ENCODE data around the gene PALM.

Gene PALM

GRCh38 chr19:788983-789700 lies 80.4 kb downstream of the PALM start:
- no peak for TF ChIP-seq ARNT (IDR thresholded peaks at IDR 0.05)
- TF ChIP-seq PKNOX1 (IDR thresholded peaks at IDR 0.05): no peak
- no peak for TF ChIP-seq FOXA1 (IDR thresholded peaks at IDR 0.05)
- ChIA-PET CTCF (interaction anchor here (0.6 to 0.9 kb wide), 2 partner anchors 212 to 227 kb away, joined by 3 to 5 read pairs; no protein-coding TSS in a partner anchor), POLR2A (interaction anchor here (1.0 to 1.4 kb wide), 5 partner anchors 10 to 480 kb away, joined by 3 to 8 read pairs (median 4); partner anchors contain the start of genes ABCA7, CIRBP and CNN2)
- DNase-seq (ENCODE audit: extremely low spot score): no peak

DNA sequence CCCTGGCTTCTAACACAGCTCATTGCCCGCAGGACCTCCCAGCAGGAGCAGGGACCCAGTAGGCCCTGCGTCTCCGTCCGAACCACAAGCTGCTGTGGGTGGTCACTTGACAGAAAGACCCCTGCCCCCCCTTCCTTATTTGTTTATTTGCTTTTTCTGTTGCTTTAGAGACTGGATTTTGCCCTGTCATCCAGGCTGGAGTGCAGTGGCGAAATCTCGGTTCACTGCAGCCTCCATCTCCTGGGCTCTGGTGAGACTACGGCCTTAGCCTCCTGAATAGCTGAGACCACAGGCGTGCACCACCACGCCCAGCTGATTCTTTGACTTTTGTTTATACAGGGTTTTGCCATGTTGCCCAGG lies 80.9 kb downstream of the PALM start:
- CTCF ChIA-PET: interaction anchor here (0.6 to 0.9 kb wide), 2 partner anchors 212 to 227 kb away, joined by 3 to 5 read pairs; no protein-coding TSS in a partner anchor
- TF ChIP-seq L3MBTL2 (conservative IDR thresholded peaks at IDR 0.05) (no peak), BHLHE40 (IDR thresholded peaks at IDR 0.05; ENCODE audit: borderline replicate concordance) (no peak), NFRKB (IDR thresholded peaks at IDR 0.05) (no peak), HDGF (IDR thresholded peaks at IDR 0.05; ENCODE audit: borderline replicate concordance) (no peak), SP1 (IDR thresholded peaks at IDR 0.05) (no peak), CTBP1 (IDR thresholded peaks at IDR 0.05; ENCODE audit: borderline replicate concordance) (no peak), ZNF384 (IDR thresholded peaks at IDR 0.05) (no peak), PKNOX1 (IDR thresholded peaks at IDR 0.05) (no peak), FOXA1 (IDR thresholded peaks at IDR 0.05) (no peak), FOXK2 (IDR thresholded peaks at IDR 0.05) (no peak), LEF1 (IDR thresholded peaks at IDR 0.05; ENCODE audit: borderline replicate concordance) (no peak), ARNT (IDR thresholded peaks at IDR 0.05) (no peak), ELF4 (IDR thresholded peaks at IDR 0.05) (no peak), FOXM1 (IDR thresholded peaks at IDR 0.05; ENCODE audit: borderline replicate concordance) (no peak), SUZ12 (IDR thresholded peaks at IDR 0.05) (no peak)
- POLR2A ChIA-PET: interaction anchor here (1.0 to 1.4 kb wide), 5 partner anchors 9 to 479 kb away, joined by 3 to 8 read pairs (median 4); partner anchors contain the start of genes ABCA7, CIRBP and CNN2
- DNase-seq (ENCODE audit: extremely low spot score): no peak

GRCh38 chr19:791007-791566 lies 82.4 kb downstream of the PALM start:
- no peak for TF ChIP-seq SUZ12 (IDR thresholded peaks at IDR 0.05)
- DNase-seq (ENCODE audit: extremely low spot score): no peak
- CTCF ChIA-PET: no interaction called here
- POLR2A ChIA-PET: no interaction called here

DNA sequence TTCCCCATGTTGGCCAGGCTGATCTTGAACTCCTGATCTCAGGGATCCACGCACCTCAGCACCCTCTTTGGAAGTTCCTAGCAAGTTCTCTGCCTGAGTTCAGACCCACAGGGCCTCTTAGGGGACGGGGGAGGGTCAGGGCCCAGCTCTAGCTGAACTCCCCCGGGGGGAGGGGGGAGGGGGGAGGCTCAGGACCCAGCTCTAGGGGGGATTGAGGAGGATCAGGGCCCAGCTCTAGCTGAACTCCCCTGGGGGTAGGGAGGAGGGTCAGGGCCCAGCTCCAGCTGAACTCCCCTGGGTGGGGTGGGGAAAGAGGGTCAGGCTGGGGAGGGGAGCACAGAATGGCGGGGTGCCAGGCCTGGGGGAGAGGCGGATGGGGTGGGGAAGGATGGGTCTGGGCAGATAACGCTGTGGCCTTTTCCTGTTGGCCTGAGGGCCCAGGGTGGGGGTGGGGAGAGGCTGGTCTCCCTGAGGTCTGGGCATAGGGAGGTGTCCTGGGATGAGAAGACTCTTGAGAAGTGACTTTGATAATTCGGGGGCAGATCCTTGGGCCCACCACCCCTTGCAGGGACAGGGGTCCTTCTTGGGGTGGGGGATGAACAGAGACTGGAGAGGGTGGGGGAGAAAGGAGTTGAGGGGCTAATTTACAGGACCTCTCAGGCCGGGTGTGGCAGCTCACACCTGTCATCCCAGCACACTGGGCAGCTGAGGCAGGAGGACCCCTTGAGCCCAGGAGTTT lies 83.0 kb downstream of the PALM start:
- no peak for DNase-seq (ENCODE audit: extremely low spot score)
- TF ChIP-seq ZNF384 (IDR thresholded peaks at IDR 0.05) (no peak), TARDBP (IDR thresholded peaks at IDR 0.05) (no peak), NFRKB (IDR thresholded peaks at IDR 0.05) (no peak), FOXM1 (IDR thresholded peaks at IDR 0.05; ENCODE audit: borderline replicate concordance) (no peak), SP1 (IDR thresholded peaks at IDR 0.05) (no peak), SUZ12 (IDR thresholded peaks at IDR 0.05) (no peak), BHLHE40 (IDR thresholded peaks at IDR 0.05; ENCODE audit: borderline replicate concordance) (no peak), PKNOX1 (IDR thresholded peaks at IDR 0.05) (no peak), ELF4 (IDR thresholded peaks at IDR 0.05) (no peak), ARNT (IDR thresholded peaks at IDR 0.05) (no peak), L3MBTL2 (conservative IDR thresholded peaks at IDR 0.05) (no peak), FOXA1 (IDR thresholded peaks at IDR 0.05) (no peak), FOXK2 (IDR thresholded peaks at IDR 0.05) (no peak), CTBP1 (IDR thresholded peaks at IDR 0.05; ENCODE audit: borderline replicate concordance) (no peak), LEF1 (IDR thresholded peaks at IDR 0.05; ENCODE audit: borderline replicate concordance) (no peak)
- ChIA-PET POLR2A (interaction anchor here (1.3 kb wide), 1 partner anchor 69 kb away, joined by 3 read pairs; no protein-coding TSS in a partner anchor), CTCF (no interaction called here)

DNA sequence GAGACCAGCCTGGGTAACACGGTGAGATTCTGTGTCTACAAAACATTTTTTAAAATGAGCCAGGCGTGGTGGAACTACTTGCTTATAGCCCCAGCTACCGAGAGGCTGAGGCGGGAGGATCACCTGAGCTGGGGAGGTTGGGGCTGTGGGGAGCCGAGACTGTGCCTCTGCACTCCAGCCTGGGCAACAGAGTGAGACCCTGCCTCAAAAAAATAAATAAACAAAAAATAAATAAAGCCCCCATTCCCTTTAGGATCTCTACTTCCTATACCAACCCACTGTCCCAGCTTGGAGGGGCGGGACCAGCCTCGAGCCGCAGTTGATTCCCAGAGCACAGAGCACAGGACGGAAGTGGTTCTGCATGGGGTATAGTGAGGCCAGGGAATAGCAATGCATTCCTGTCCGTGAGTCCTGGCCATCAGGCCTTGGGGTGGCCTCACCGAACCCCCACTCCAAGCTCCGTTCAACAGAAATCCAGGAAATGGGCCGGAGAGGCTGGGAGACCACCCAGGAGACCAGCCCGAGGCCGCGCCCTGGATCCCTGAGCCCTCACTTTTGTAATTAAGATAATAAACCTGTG lies 83.7 kb downstream of the PALM start:
- POLR2A ChIA-PET: interaction anchor here (1.3 kb wide), 1 partner anchor 68 kb away, joined by 3 read pairs; no protein-coding TSS in a partner anchor
- no peak for TF ChIP-seq SUZ12 (IDR thresholded peaks at IDR 0.05)
- TF ChIP-seq FOXK2 (IDR thresholded peaks at IDR 0.05): no peak
- TF ChIP-seq SP1 (IDR thresholded peaks at IDR 0.05): no peak
- TF ChIP-seq ARNT (IDR thresholded peaks at IDR 0.05): no peak
- TF ChIP-seq ZNF384 (IDR thresholded peaks at IDR 0.05): no peak
- DNase-seq (ENCODE audit: extremely low spot score): no peak
- CTCF ChIA-PET: no interaction called here

- no peak for DNase-seq (ENCODE audit: extremely low spot score)
- TF ChIP-seq SP1 (IDR thresholded peaks at IDR 0.05) (no peak), SUZ12 (IDR thresholded peaks at IDR 0.05) (no peak), PKNOX1 (IDR thresholded peaks at IDR 0.05) (no peak), ELF4 (IDR thresholded peaks at IDR 0.05) (no peak), TARDBP (IDR thresholded peaks at IDR 0.05) (no peak), ZNF384 (IDR thresholded peaks at IDR 0.05) (no peak), ARNT (IDR thresholded peaks at IDR 0.05) (no peak), FOXK2 (IDR thresholded peaks at IDR 0.05) (no peak), BHLHE40 (IDR thresholded peaks at IDR 0.05; ENCODE audit: borderline replicate concordance) (no peak), LEF1 (IDR thresholded peaks at IDR 0.05; ENCODE audit: borderline replicate concordance) (no peak), L3MBTL2 (conservative IDR thresholded peaks at IDR 0.05) (no peak), FOXM1 (IDR thresholded peaks at IDR 0.05; ENCODE audit: borderline replicate concordance) (no peak), CTBP1 (IDR thresholded peaks at IDR 0.05; ENCODE audit: borderline replicate concordance) (no peak), HDGF (IDR thresholded peaks at IDR 0.05; ENCODE audit: borderline replicate concordance) (no peak), NFRKB (IDR thresholded peaks at IDR 0.05) (no peak), FOXA1 (IDR thresholded peaks at IDR 0.05) (no peak)
- POLR2A ChIA-PET: no interaction called here
- CTCF ChIA-PET: no interaction called here
Measured at GRCh38 chr19:793806-794205, 85.1 kb downstream of the PALM start.
